AG08396 (cell line): ENCODE results near the gene GPR17.
A peak's percentile ranks its signal among the peaks of the same experiment; 100 is the strongest.

Experiments used
- DNase-seq: peaks from one replicate; pipeline ENCODE4 v3.0.0; 2012; ENCODE audit warnings: low spot score, mixed read lengths

The GPR17 gene

GRCh38 chr2:127671557-127672302 lies 25.8 kb downstream of the GPR17 start:
- DNase-seq: no peak

GRCh38 chr2:127672341-127673224 lies 26.6 kb downstream of the GPR17 start:
- no peak for DNase-seq

GRCh38 chr2:127673291-127674069 lies 27.5 kb downstream of the GPR17 start:
- DNase-seq: no peak

DNA sequence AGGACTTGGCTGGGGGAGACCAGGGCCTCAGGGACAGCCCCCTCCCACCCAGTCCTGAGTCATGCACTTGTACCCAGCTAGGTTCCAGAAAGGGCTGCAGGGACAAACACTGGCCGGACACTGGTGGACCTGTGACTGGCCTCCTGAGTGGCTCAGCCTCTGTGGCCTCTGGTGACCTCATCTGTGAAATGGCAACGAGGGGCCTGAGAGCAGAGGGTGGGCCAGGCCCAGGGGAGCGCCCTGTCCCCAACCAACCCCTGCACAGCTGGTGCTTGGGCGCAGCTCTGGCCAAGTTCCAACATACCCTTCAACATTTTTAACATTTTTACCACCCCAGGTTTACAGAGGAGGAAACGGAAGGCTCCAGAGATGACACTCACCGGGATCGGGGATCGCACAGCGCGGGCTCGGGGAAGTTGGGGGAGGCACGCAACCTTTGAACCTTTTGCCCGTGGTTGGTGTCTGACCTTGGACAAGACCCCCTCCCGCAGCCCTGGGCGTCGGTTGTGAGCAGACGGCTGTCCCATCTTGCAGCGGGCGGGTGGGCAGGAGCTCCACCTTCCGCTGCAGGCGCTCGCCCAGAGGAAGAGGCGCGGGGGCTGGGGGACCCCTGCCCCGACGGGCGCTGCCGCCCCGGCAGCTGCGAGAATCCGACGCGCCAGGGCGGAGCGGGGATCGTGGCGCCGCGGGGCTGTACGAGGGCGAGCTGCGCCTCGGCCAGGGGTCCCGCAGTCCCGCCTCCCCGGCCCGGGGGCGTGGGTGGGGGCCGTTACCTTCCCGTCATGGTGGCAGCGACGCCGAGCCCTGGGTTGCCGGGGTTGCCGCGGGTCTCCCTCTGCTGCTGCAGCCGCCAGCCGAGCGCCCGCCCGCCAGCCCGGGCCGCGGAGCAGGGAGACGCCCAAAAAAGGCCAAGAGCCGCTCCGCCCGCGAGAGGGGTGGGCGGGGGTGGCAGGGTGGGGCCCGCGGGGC lies 28.6 kb downstream of the GPR17 start:
- peak; percentile 85 for DNase-seq

GRCh38 chr2:127675331-127676261 lies 29.6 kb downstream of the GPR17 start, which contains the start of gene LIMS2:
TSS of gene LIMS2 (minus strand) at chr2:127675530. CDS start at chr2:127675024, 506 bp downstream.
- peak; percentile 89 for DNase-seq

DNA sequence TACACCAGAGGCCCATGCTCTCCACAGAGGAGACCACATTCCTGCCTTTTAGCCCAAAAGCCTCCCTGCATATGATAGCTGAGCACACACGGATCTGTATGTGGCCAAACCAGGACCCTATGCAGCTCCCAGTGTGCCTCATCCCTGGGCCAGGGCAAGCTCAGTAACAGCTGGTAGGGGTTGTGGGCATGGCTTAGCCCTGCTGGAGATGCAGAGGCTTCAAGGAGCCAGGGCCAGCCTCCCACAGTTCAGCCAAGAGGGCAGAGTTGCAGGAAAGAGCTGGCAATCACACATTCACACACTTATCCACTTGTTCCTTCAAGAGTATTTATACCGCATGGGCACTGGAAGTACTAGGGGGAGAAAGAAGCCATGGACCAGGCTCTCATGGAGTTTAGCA lies 31.0 kb downstream of the GPR17 start:
- DNase-seq: no peak

DNA sequence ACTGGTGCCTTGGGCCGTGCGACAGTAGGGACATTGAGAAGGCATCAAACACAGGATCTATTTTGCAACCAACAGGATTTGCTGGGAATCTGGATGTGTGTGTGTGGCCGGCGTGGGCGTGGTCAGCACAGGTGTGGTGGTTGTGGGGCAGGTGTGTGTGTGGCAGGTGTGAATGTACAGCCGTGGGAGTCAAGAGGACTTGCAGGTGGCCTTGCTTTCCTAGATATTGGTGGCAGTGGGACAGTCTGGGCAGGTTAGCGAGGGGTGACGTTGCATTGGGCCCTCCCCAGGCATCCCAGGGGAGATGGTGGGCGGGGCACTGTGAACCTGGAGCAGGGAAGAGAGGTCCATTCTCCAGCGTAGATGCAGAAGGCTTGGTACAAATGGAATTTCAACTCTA lies 32.6 kb downstream of the GPR17 start:
- DNase-seq: no peak

DNA sequence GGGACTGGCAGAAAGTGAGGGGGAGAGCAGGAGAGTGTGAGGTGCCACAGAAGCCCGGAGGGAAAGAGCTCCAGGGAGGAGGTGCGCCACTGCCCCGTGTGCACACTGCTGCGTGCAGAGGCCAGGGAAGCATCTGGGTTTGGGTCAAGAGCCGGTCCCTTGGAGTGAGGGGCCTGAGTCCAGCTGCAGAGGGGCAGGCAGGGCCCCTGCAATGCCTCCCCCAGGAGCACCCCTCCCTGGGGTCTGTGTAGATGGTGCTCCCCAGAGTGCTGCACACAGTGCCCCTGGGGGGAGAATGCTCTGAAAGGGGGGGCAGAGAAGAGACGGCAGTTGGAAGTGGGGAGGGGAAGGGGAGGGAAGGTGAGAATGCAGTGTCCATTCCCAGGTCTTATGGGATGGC lies 33.0 kb downstream of the GPR17 start:
- DNase-seq: no peak

GRCh38 chr2:127679680-127680361 lies 33.9 kb downstream of the GPR17 start:
- DNase-seq: no peak

GRCh38 chr2:127680706-127681287 lies 34.8 kb downstream of the GPR17 start:
- no peak for DNase-seq

GRCh38 chr2:127681288-127681804 lies 35.4 kb downstream of the GPR17 start:
- DNase-seq: peak; percentile 55

- DNase-seq: peak; percentile 1
Measured at GRCh38 chr2:127681976-127682857, 36.3 kb downstream of the GPR17 start.

DNA sequence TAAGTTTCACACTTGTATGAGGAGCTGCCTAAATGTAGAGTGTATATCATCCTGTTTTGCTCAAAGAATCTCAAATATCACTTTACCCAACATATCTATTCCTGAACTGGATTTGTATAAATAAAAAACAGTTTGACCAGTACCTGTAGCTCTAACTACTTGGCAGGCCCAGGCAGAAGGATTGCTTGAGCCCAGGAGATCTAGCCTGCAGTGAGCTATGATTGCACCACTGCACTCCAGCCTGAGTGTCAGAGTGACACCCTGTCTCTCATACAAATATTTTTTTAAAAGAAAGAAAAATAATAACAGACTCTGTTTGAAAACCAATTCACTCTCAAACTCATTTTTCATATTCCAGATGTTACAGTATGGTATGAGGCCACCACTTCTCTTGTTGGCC lies 37.1 kb downstream of the GPR17 start:
- DNase-seq: peak; percentile 1

DNA sequence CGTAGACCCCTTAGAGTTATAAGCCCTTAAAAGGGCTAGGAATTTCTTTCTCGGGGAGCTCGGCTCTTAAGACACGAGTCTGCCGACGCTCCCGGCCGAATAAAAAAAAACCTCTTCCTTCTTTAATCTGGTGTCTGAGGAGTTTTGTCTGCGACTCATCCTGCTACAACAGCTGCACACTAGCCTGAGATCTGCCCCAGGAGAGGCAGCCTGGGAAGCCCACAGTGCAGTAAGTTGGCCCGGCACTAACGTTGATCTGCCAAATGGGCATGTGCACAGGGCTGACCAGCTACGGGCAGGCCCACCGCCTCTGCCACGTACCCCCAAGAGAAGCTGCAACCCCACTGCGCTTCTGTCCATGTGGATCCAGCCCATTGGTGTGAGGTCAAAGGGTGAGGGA lies 37.8 kb downstream of the GPR17 start:
- peak; percentile 38 for DNase-seq

DNA sequence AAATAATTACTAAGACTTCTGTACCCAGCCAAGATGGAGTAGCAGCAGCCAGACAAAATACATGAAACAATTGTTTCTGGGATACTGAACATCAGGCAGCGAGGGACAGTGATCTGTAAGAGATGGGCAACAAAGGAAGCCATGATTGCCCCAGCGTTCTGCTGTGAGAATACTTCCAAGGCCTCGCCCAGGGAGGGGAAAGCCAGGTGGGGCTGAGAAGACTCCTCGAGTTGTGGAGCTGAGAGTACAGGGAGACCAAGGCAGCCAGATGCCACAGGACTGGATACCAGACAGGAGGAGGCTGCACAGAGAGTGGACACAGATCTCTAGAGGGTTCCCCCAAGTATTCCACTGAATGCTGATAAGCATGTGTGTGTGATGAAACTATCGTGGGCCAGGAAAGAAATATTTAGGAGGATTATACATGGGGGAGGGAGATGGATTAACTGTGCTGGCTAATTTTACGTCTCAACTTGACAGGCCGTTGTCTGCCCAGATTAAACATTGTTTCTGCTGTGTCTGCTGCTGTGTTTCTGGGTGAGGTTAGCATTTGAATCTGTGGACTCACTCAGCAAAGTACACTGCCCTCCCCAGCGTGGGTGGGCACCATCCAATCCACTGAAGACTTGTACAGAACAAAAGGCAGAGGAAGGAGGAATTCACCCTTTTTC lies 39.6 kb downstream of the GPR17 start:
- DNase-seq: no peak

DNA sequence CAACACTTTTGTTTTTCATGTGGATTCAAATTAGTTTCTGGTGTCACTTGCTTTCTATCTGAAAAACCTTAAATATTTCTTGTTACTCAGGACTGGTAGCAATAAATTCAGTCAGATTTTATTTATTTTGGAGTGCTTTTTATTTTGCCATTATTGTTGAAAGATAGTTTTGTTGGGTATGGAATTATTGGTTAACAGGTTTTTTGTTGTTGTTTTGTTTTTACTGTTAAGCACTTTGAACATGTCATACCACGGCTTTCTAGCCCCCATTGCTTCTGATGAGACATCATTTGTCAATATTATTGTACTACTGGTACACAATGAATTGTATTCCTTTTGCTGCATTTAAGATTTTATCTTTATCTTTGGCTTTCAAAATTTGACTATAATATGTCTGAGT lies 42.5 kb downstream of the GPR17 start:
- DNase-seq: no peak

GRCh38 chr2:127690696-127691095 lies 44.7 kb downstream of the GPR17 start:
- no peak for DNase-seq
